Measurements from ENCODE around the gene STXBP5. TPM values are rescaled to one million over a fixed set of nuclear protein-coding genes. Genes with fewer than 3 reads are reported as not detected.

The STXBP5 gene
- total RNA-seq, 2 donors from 2014 or later, result 22.2 to 27.3 TPM

GRCh38 chr6:147255948-147256674, 51.9 kb downstream of the STXBP5 start:
- Histone ChIP-seq H3K27me3 (replicated peaks; ENCODE audit: insufficient read depth) (no peaks in the 10 kb centered on the region), H3K27ac (no peak overlapping the region), H3K9me3 (no peaks in the 10 kb centered on the region), H3K36me3 (peaks cover 11% of the 10 kb centered on the region), H3K4me3 (no peak overlapping the region), H3K4me1 (ENCODE audit: control insufficient read depth in 1 of 2, low read depth in 2 of 2) (no peaks in the 10 kb centered on the region)
- ATAC-seq (ENCODE audit: insufficient number of reproducible peaks, low FRiP score, low read depth) (no peak), DNase-seq (ENCODE audit: low spot score) (no peak)
- TF ChIP-seq CTCF (IDR thresholded peaks at IDR 0.05), result no peak

GRCh38 chr6:147257760-147258159, 53.5 kb downstream of the STXBP5 start:
- Histone ChIP-seq H3K4me1 (ENCODE audit: control insufficient read depth in 1 of 2, low read depth in 2 of 2) (no peaks in the 10 kb centered on the region), H3K27ac (no peak overlapping the region), H3K9me3 (no peaks in the 10 kb centered on the region), H3K27me3 (replicated peaks; ENCODE audit: insufficient read depth) (no peaks in the 10 kb centered on the region), H3K36me3 (no peaks in the 10 kb centered on the region), H3K4me3 (no peak overlapping the region)
- no peak for TF ChIP-seq CTCF (IDR thresholded peaks at IDR 0.05)
- DNase-seq (ENCODE audit: low spot score) (no peak), ATAC-seq (ENCODE audit: insufficient number of reproducible peaks, low FRiP score, low read depth) (no peak)

GRCh38 chr6:147260091-147260490, 55.9 kb downstream of the STXBP5 start:
- no peak overlapping the region for H3K27ac ChIP-seq
- H3K4me1 ChIP-seq (ENCODE audit: control insufficient read depth in 1 of 2, low read depth in 2 of 2), result no peaks in the 10 kb centered on the region
- no peaks in the 10 kb centered on the region for H3K27me3 ChIP-seq (replicated peaks; ENCODE audit: insufficient read depth)
- no peak for ATAC-seq (ENCODE audit: insufficient number of reproducible peaks, low FRiP score, low read depth)
- peaks cover 3% of the 10 kb centered on the region for H3K36me3 ChIP-seq
- no peak overlapping the region for H3K4me3 ChIP-seq
- H3K9me3 ChIP-seq, result no peaks in the 10 kb centered on the region
- DNase-seq (ENCODE audit: low spot score), result no peak
- TF ChIP-seq CTCF (IDR thresholded peaks at IDR 0.05), result no peak

- Histone ChIP-seq H3K36me3 (peaks cover 9% of the 10 kb centered on the region), H3K9me3 (no peaks in the 10 kb centered on the region), H3K4me3 (no peak overlapping the region), H3K4me1 (ENCODE audit: control insufficient read depth in 1 of 2, low read depth in 2 of 2) (no peaks in the 10 kb centered on the region), H3K27ac (no peak overlapping the region), H3K27me3 (replicated peaks; ENCODE audit: insufficient read depth) (no peaks in the 10 kb centered on the region)
- TF ChIP-seq CTCF (IDR thresholded peaks at IDR 0.05), result no peak
- ATAC-seq (ENCODE audit: insufficient number of reproducible peaks, low FRiP score, low read depth), result no peak
- DNase-seq (ENCODE audit: low spot score), result no peak
Measured at GRCh38 chr6:147262946-147263345, 58.7 kb downstream of the STXBP5 start.

- Histone ChIP-seq H3K9me3 (no peaks in the 10 kb centered on the region), H3K4me1 (ENCODE audit: control insufficient read depth in 1 of 2, low read depth in 2 of 2) (no peaks in the 10 kb centered on the region), H3K4me3 (no peak overlapping the region), H3K27me3 (replicated peaks; ENCODE audit: insufficient read depth) (no peaks in the 10 kb centered on the region), H3K27ac (no peak overlapping the region), H3K36me3 (peaks cover 9% of the 10 kb centered on the region)
- TF ChIP-seq CTCF (IDR thresholded peaks at IDR 0.05), result no peak
- ATAC-seq (ENCODE audit: insufficient number of reproducible peaks, low FRiP score, low read depth), result no peak
- DNase-seq (ENCODE audit: low spot score), result no peak
Measured at GRCh38 chr6:147266821-147267220, 62.6 kb downstream of the STXBP5 start.
